Prostate gland (tissue), 1 donor: ENCODE data around the gene MEPCE.

Experiments
- POLR2A ChIP-seq: fragments of 450-650 bp; IDR thresholded peaks from one replicate; pipeline ENCODE4 v1.6.1; 2016; ENCODE audit warnings: antibody characterized with exemption, mild to moderate bottlenecking
- POLR2AphosphoS5 ChIP-seq: sonication (generic); formaldehyde crosslinking; IDR thresholded peaks from one replicate; pipeline ENCODE4 v1.6.1; 2017; ENCODE audit warnings: antibody characterized with exemption

DNA sequence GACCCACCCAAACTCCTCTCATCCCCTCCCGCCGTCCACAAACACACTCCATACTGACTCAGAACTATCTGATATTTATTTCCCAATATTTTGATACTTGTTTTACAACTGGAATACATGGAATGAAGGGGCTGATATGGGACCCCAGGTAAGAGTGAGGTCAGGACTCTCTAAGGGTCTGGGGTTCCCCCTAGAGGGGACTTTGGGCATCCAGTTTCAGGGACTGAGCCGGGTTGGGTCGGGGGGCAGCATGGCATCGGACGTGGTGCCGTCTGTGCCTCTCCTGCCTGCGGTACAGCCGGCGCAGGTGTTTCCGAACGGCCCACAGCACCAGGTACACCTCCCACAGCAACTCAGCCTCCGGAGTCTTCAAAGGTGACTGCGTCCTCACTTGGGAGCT is 26.9 kb downstream of the MEPCE start:
- TF ChIP-seq POLR2AphosphoS5 (no peak), POLR2A (no peak)
